HL-60 (cell line): ENCODE measurements around the gene BHLHE23.

Source experiments
- POLR2AphosphoS5 ChIP-seq: IDR thresholded peaks from 2 replicates; pipeline ENCODE4 v1.6.1; 2012; ENCODE audit warnings: low read depth
- SPI1 ChIP-seq: IDR thresholded peaks from 2 replicates; pipeline ENCODE4 v1.6.1; 2012; ENCODE audit warnings: low read depth, mild to moderate bottlenecking, borderline replicate concordance
- TF ChIP-seq, protein P1 (sequence below): IDR thresholded peaks from one replicate; pipeline ENCODE4 v1.5.1; 2011; ENCODE audit warnings: low read length, control low read depth, inconsistent platforms; ENCODE audit not compliant: insufficient read depth
- TF ChIP-seq, protein P2 (sequence below): IDR thresholded peaks from 2 replicates; pipeline ENCODE4 v1.6.1; 2012; ENCODE audit warnings: low read depth; ENCODE audit not compliant: insufficient replicate concordance

DNA sequence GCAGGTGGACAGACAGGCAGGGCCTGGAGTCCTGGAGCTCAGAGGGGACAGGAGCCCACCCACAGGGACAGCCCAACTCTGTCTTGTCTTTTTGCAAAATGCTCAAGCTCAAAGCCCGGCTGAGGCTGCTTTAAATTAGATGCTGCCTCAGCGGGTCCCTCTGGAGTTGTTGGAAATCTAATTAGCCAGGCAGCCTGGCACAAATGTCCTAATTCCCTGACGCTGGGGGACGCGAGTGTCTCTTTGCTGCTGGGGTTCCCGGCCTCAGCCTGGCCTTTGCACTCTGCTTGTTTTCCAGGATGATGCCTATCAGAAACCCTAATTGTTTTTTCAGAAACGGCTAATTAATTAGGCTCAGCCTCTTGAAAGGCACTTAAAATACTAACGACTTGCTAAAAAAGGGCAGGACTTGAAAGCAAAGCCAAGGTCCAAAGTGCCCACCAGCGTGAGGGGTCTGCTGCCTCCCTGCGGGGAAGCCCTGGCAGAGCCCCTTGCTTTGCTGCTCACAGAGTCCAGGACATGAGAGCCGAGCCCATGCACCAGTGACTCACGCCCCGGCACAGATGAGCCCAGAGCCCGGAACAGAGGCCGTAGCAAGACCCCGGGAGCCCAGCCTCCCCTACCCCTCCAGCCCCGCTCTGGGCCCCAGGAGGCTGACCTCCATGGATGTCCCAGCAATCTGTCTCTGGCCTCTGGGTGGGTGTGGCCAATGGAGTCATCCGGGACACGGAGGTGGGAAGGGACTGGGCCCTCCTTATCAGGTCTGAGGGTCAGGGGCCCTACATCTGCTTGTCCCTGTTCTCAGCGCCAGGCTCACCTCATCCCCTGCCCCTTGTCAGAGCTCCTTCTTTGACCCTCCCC lies 46.0 kb upstream of the BHLHE23 start:
- TF ChIP-seq, protein P1, sequence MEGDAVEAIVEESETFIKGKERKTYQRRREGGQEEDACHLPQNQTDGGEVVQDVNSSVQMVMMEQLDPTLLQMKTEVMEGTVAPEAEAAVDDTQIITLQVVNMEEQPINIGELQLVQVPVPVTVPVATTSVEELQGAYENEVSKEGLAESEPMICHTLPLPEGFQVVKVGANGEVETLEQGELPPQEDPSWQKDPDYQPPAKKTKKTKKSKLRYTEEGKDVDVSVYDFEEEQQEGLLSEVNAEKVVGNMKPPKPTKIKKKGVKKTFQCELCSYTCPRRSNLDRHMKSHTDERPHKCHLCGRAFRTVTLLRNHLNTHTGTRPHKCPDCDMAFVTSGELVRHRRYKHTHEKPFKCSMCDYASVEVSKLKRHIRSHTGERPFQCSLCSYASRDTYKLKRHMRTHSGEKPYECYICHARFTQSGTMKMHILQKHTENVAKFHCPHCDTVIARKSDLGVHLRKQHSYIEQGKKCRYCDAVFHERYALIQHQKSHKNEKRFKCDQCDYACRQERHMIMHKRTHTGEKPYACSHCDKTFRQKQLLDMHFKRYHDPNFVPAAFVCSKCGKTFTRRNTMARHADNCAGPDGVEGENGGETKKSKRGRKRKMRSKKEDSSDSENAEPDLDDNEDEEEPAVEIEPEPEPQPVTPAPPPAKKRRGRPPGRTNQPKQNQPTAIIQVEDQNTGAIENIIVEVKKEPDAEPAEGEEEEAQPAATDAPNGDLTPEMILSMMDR, result no peak
- no peak for TF ChIP-seq SPI1
- no peak for TF ChIP-seq POLR2AphosphoS5
- TF ChIP-seq, protein P2, sequence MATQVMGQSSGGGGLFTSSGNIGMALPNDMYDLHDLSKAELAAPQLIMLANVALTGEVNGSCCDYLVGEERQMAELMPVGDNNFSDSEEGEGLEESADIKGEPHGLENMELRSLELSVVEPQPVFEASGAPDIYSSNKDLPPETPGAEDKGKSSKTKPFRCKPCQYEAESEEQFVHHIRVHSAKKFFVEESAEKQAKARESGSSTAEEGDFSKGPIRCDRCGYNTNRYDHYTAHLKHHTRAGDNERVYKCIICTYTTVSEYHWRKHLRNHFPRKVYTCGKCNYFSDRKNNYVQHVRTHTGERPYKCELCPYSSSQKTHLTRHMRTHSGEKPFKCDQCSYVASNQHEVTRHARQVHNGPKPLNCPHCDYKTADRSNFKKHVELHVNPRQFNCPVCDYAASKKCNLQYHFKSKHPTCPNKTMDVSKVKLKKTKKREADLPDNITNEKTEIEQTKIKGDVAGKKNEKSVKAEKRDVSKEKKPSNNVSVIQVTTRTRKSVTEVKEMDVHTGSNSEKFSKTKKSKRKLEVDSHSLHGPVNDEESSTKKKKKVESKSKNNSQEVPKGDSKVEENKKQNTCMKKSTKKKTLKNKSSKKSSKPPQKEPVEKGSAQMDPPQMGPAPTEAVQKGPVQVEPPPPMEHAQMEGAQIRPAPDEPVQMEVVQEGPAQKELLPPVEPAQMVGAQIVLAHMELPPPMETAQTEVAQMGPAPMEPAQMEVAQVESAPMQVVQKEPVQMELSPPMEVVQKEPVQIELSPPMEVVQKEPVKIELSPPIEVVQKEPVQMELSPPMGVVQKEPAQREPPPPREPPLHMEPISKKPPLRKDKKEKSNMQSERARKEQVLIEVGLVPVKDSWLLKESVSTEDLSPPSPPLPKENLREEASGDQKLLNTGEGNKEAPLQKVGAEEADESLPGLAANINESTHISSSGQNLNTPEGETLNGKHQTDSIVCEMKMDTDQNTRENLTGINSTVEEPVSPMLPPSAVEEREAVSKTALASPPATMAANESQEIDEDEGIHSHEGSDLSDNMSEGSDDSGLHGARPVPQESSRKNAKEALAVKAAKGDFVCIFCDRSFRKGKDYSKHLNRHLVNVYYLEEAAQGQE, result no peak
